Central memory CD8-positive, alpha-beta T cell (primary cell): ENCODE results near the gene ASB6.

Experiments
- ATAC-seq: fragments of 150-1000 bp; cut with Tn5 transposase; replicated peaks from 2 replicates; pipeline ENCODE4 v1.10.0; 2022; ENCODE audit warnings: mild to moderate bottlenecking, moderate FRiP score, moderate number of reproducible peaks; ENCODE audit not compliant: poor library complexity, severe bottlenecking; ENCODE audit errors: extremely low read depth
- DNase-seq, 2 donors: peaks; one replicate each; pipeline ENCODE4 v3.0.0; 2021; ENCODE audit warnings: low spot score in 2 of 2
- H3K27ac Mint-ChIP-seq: one replicate; pipeline ENCODE4 v1.8.0; 2022; ENCODE audit warnings: low read depth, mild to moderate bottlenecking, moderate library complexity, mixed read lengths
- H3K27me3 Mint-ChIP-seq: one replicate; pipeline ENCODE4 v1.8.0; 2022; ENCODE audit warnings: mixed read lengths
- H3K36me3 Mint-ChIP-seq: one replicate; pipeline ENCODE4 v1.8.0; 2022; ENCODE audit warnings: mild to moderate bottlenecking, moderate library complexity, mixed read lengths; ENCODE audit not compliant: insufficient read depth
- H3K4me1 Mint-ChIP-seq: one replicate; pipeline ENCODE4 v1.8.0; 2022; ENCODE audit warnings: mixed read lengths
- H3K4me3 Mint-ChIP-seq: one replicate; pipeline ENCODE4 v1.8.0; 2022; ENCODE audit warnings: mild to moderate bottlenecking, moderate library complexity, mixed read lengths
- H3K9me3 Mint-ChIP-seq: one replicate; pipeline ENCODE4 v1.8.0; 2022; ENCODE audit warnings: mixed read lengths

The ASB6 gene

DNA sequence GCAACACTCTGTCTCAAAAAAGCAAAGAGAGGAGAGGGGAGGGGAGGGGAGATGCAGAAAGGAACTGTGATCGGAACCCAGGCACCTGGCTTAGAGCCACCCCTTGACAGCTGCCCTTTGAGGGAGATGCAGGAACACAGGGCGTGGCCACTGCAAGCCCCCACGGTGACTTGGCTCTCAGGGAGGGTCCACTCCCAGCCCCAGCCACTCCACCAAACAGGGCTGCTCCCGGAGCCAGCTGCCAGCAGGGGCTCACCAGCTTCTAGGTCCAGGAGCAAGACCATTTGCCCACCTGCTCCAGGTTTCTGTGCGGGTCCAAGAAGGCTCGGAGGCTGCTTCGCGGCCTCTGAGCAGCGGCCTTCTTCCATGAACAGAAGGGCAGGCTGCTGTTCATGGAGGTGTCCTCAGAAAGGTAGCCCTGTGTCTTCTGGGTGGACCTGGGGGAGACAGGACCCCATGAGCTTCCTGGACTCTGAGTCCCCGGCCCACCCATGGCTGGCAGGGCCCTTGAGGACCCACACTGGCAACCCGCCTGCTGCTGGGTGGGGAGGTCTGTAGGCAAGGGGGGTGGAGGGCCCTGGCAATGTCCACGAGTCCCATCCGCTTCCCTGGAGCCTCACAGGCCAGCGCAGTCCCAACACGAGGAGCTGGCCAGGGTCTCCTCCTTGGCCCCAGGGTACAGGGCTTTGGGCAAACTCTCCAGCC, 29.0 kb downstream of the ASB6 start:
- Mint-ChIP-seq H3K27ac (no peak overlapping the region), H3K36me3 (peaks cover 8% of the 10 kb centered on the region), H3K27me3 (no peaks in the 10 kb centered on the region), H3K9me3 (no peaks in the 10 kb centered on the region), H3K4me3 (no peak overlapping the region), H3K4me1 (peaks cover 24% of the 10 kb centered on the region)
- no peak for DNase-seq
- ATAC-seq: no peak

DNA sequence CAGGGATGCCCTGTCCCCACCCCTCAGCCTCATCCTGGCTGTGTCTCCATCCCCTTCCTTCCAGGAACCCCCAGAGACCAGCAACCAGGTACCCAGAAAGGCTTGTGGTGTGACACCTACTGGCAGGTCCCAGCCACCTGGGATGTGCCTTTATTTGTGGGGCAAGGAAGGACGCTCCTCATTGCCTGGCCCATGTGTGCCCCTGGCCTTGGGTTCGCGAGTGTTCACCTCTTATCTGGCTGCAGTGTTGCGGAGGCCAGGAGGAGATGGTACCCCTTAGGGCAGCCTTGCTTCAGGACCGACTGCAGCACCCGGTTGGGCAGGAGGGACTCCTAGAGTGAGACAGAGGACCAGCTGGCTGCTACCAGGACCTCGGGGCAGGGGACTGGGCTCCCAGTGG, 29.8 kb downstream of the ASB6 start:
- Mint-ChIP-seq H3K27ac (no peak overlapping the region), H3K4me1 (peaks cover 32% of the 10 kb centered on the region), H3K27me3 (no peaks in the 10 kb centered on the region), H3K9me3 (no peaks in the 10 kb centered on the region), H3K36me3 (peaks cover 13% of the 10 kb centered on the region), H3K4me3 (no peak overlapping the region)
- DNase-seq: no peak
- ATAC-seq: no peak

DNA sequence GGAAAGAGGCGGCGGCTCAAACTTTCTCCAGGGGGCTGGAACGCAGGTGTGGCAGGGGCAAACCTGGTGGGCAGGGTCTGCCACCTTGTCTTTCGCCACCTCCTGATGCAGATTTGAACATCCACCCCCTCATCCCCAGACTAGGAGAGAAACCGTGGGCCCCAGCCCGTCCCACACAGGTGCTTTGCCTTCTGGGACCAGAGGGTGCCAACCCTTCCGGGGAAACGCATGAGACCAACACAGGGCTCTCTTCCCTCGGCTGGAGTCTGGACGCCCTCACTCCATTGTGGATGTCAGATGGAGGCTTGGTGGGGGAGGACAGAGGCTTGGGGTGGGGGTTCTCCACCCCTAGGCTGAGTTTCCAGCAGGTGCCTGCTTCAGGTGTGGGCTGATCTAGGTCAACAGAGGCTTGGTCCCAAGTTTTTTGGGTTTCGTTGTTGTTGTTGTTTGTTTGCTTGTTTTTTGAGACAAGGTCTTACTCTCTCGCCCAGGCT, 30.6 kb downstream of the ASB6 start:
- H3K27ac Mint-ChIP-seq: peak overlapping the region; percentile 55
- H3K4me3 Mint-ChIP-seq: peak overlapping the region; percentile 89
- H3K27me3 Mint-ChIP-seq: no peaks in the 10 kb centered on the region
- ATAC-seq (no peak), DNase-seq (no peak)
- H3K4me1 Mint-ChIP-seq: peaks cover 40% of the 10 kb centered on the region
- H3K9me3 Mint-ChIP-seq: no peaks in the 10 kb centered on the region
- H3K36me3 Mint-ChIP-seq: peaks cover 14% of the 10 kb centered on the region

DNA sequence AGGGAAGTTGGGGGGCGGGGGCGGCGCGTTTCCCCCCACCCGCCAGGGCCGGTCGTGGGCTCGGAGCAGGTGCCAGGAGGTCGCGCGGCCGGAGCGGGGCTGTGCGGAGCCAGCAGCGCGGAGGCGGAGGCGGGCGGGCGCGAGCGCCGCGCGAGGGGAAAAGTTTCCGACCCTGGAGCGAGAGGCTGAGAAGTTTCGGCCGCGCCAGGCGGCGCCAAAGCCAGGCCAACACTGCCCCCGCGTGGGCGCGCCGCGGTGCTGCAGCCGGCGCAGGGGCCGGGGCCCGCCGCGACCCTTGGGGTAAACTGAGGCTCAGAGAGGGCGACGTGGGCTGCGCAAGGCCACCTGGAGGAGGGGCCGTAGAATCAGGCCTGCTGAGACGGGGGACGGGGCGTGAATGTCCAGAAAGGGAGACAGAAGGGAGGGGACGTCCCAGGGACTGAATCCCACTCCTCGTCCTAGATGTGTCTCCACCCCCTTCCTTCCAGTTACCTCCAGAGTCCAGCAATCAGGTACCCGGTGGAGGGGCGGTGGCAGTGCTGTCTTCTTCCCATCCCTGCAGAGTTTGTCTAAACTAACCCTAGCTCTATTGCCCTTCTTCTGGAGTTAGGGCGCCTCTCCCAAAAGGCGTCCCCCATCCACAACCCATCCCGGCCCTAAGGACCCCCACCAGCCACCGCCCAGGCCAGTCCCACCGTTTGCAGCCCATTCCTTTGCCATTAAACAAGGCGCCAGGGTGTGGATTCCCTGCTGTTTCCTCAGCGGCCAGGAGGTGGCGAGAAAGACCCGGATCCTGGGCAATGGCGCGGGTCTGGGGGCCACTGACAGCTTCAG, 31.3 kb downstream of the ASB6 start:
- Mint-ChIP-seq H3K36me3 (peaks cover 14% of the 10 kb centered on the region), H3K27ac (peak overlapping the region; percentile 96), H3K4me1 (peaks cover 45% of the 10 kb centered on the region), H3K9me3 (no peaks in the 10 kb centered on the region), H3K27me3 (no peaks in the 10 kb centered on the region), H3K4me3 (peak overlapping the region; percentile 89)
- ATAC-seq: peak; percentile 60
- peak; percentile 52 to 58 for DNase-seq

DNA sequence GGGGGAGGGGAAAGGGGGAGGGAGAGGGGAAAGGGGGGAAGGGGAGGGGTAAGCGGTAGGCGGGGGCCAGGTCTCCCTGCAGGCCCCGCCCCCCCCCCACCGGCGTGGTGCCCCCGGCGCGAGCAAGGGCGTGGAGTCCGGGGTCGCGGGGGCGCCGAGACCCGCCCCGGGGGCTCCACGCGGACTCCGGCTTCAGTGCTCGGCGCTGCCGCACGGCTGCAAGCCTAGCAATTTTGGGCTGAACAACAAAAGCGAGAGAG, 31.8 kb downstream of the ASB6 start:
- Mint-ChIP-seq H3K4me3 (peak overlapping the region; percentile 89), H3K36me3 (peaks cover 14% of the 10 kb centered on the region), H3K4me1 (peaks cover 47% of the 10 kb centered on the region), H3K9me3 (no peaks in the 10 kb centered on the region), H3K27me3 (no peaks in the 10 kb centered on the region), H3K27ac (peak overlapping the region; percentile 96)
- no peak for ATAC-seq
- DNase-seq: no peak

DNA sequence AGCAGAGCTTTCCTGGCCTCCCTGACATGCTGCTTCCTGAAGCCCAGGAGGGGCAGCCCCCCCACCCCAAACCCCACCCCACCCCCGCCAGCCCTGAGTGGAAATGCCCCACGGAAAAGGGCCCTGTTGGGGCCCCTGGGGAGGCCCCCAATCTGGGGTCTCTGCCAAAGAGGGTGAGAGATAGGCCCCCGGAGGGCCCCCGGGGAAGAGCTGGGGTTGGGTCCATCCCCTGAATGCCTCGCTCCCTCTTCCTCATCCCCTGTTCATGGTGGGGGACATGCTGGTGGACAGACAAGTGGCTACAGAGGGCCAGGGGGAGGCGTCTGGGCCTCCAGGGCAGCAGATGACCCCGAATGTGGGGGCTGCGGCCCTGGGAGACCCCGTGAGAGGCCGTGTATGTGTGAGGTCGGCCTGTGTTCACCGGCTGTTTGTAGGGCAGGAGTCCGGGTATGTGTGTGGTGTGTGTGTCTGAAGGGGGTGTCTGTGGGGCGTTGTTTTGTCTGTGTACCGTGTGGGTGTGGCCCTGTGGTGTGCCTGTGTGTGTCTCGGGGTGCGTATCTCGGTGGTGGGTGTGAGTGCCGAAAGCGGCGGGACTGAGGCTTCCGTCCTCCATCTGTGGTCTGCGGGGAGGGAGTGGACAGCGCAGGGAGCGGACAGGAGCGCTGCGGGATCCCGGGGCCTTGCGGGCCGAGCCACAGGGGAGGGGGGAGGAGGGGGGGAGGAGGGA, 32.3 kb downstream of the ASB6 start:
- no peaks in the 10 kb centered on the region for H3K9me3 Mint-ChIP-seq
- peak overlapping the region; percentile 89 for H3K4me3 Mint-ChIP-seq
- ATAC-seq (peak; percentile 89), DNase-seq (peak; percentile 50 to 77)
- peak overlapping the region; percentile 96 for H3K27ac Mint-ChIP-seq
- peaks cover 50% of the 10 kb centered on the region for H3K4me1 Mint-ChIP-seq
- peaks cover 14% of the 10 kb centered on the region for H3K36me3 Mint-ChIP-seq
- no peaks in the 10 kb centered on the region for H3K27me3 Mint-ChIP-seq

DNA sequence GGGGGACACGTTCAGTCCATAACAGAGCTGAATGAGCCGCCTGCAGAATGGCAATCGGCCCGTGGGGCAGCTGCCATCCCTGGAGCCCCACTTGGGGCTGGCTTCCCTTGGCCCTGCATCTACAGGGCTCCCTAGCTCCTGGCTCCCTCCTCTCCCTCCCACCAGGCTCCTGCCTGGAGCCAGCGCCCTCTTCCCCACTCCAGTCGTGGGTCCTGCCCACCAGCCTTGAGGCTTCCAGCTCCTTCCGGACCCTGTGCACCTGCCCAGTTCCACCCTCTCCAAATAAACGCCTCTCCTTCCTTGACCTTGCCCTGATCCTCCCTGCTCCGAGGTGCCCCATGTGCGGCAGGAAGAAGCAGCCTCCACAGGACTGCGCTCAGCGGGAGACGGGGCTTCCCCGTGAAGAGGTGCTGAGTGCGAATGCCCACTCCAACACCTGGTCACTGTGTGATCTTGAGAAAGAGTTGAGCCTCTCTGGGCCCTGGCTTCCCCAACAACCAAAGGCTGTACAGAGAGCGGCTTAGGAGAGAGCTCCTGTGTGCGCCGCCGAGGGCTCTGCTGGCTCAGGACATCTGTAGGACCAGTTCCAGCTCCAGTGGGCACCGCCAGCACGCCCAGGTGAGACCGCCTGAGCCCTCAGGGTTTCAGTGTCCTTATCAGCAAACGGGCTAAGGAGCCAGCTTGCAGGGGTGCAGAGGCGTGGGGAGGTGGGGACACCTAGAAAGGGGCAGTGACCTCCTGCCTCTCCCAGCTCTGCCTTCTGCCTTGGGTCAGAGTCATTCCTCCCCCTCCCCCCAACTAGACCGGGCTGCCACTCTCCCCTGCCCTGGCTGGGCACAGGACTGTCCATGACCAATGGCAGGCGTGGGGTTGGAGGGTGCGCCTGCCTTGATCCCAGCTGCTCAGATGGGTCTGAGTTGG, 33.1 kb downstream of the ASB6 start:
- no peaks in the 10 kb centered on the region for H3K27me3 Mint-ChIP-seq
- no peaks in the 10 kb centered on the region for H3K9me3 Mint-ChIP-seq
- H3K4me1 Mint-ChIP-seq: peaks cover 54% of the 10 kb centered on the region
- no peak for ATAC-seq
- peak overlapping the region; percentile 96 for H3K27ac Mint-ChIP-seq
- peak overlapping the region; percentile 89 for H3K4me3 Mint-ChIP-seq
- no peak for DNase-seq
- H3K36me3 Mint-ChIP-seq: peaks cover 14% of the 10 kb centered on the region

DNA sequence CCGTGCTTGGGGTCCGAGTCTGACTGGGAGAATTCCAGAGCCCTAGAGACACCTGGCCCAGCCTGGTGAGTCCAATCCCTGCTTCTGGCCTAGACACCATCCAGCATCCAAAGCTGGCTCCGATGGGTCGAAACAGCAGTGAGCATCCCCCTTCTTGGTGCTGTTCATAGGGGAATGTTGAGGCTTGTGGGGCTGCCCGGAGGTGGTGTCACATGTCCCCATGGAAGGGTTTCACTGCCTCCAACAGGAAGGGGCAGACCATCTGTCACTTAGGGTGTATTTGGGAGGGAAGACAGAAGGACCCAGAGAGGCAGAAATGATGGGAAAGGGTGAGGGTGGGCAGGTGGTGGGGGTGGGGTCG, 34.9 kb downstream of the ASB6 start:
- no peaks in the 10 kb centered on the region for H3K9me3 Mint-ChIP-seq
- no peaks in the 10 kb centered on the region for H3K27me3 Mint-ChIP-seq
- ATAC-seq: no peak
- H3K4me3 Mint-ChIP-seq: no peak overlapping the region
- no peak for DNase-seq
- H3K36me3 Mint-ChIP-seq: peaks cover 14% of the 10 kb centered on the region
- H3K4me1 Mint-ChIP-seq: peaks cover 66% of the 10 kb centered on the region
- peak overlapping the region; percentile 96 for H3K27ac Mint-ChIP-seq

DNA sequence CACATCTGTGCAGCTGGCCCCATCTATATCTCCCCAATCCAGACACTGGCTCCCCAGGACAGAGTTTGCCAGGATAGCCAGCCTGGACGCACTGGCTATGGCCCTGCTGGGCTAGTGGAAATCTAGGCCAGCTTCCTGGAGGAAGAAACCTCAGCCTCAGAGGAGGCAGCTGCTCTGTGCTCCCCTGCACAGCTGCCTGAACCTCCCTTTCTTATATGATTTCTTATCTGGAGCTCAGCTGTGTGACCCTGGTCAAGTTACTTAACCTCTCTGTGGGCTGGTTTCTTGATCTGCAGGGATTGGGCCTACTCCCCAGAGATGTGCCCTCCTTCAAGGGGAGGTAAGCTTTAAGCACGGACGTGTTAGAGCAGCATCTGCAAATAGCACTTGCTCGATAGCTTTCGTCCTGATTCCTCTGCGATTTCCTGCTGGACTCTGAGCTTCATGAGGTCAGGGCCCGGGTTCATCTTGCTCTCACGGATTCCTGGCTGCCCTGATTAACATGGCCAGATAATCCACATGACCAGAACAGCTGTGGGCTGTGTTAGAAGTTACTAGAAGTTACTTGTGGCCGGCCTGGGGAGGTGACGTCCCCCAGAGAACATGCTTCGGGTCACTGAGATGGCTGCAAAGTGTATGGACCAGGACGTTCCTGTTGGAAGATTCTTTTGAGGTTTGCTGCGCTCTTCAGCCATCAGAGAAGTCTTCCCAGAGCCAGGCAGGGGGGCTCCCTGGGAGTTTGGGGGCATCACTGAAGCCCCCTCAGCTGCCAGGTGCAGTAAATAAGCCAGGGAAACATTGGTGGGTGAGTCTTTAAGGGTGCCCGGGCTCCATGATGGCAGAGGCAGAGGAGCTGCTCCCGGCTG, 35.6 kb downstream of the ASB6 start:
- H3K27ac Mint-ChIP-seq: peak overlapping the region; percentile 96
- ATAC-seq: no peak
- no peaks in the 10 kb centered on the region for H3K9me3 Mint-ChIP-seq
- peaks cover 66% of the 10 kb centered on the region for H3K4me1 Mint-ChIP-seq
- DNase-seq: no peak
- peaks cover 14% of the 10 kb centered on the region for H3K36me3 Mint-ChIP-seq
- H3K27me3 Mint-ChIP-seq: no peaks in the 10 kb centered on the region
- no peak overlapping the region for H3K4me3 Mint-ChIP-seq

DNA sequence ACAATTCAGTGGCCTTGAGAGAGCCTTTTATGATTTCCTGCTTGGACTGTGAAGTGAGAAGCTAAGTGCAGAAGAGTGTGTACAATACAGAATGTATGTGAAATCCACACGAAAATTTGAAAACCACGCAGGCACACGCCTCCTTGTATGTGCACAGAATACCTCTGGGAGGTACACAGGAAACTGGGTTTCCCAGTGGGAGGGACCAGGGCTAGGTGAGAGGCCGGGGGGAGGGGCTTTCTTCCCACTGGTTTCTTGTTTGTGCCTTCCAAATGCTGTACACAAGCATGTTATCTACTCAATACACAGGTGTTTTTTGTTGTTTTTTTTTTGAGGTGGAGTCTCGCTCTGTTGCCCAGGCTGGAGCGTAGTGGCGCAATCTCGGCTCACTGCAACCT, 37.2 kb downstream of the ASB6 start:
- Mint-ChIP-seq H3K4me1 (peaks cover 56% of the 10 kb centered on the region), H3K27ac (peak overlapping the region; percentile 56), H3K27me3 (no peaks in the 10 kb centered on the region), H3K9me3 (no peaks in the 10 kb centered on the region), H3K4me3 (peak overlapping the region; percentile 20), H3K36me3 (peaks cover 9% of the 10 kb centered on the region)
- no peak for ATAC-seq
- DNase-seq: no peak

DNA sequence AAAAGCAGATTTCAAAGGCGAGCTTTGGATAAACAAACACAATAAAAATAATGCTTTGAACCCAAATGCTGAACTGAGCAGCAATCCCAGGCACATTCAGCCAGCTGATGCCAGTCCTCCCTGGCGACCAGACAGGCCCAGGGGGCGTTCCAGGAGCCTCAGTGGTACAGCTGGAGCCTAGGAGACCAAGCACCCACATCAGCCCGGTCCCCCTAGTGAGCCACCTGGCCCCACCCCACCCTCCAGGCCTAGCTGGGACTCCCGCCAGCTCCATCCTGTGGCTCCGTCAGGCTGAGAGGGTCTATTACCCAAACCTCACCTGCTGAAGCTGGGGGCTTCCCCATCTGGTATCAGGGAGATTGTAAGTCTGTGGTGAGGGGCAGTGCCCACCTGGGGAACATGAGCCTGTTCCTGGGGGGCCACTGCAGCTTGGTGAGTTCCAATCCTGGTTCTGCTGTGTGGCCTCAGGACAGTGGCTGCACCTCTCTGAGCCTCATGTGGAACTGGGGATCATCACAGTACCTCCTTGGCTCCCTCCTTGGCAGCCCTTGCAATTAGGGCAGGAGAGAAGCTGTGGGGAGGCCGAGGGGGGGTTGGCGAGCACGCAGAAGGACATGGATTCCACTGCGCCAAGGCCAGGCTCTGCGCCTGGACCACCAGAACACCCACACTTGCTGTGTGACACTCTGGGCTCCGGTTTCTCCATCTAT, 37.7 kb downstream of the ASB6 start:
- peaks cover 6% of the 10 kb centered on the region for H3K36me3 Mint-ChIP-seq
- H3K4me1 Mint-ChIP-seq: peaks cover 52% of the 10 kb centered on the region
- peak overlapping the region; percentile 56 for H3K27ac Mint-ChIP-seq

More for the DNA sequence above, 37.7 kb downstream of the ASB6 start:
- no peak for DNase-seq
- Mint-ChIP-seq H3K9me3 (no peaks in the 10 kb centered on the region), H3K4me3 (peak overlapping the region; percentile 20), H3K27me3 (no peaks in the 10 kb centered on the region)
- ATAC-seq: no peak
